Myometrial cell (primary cell): ENCODE measurements around the gene RNF7. TPM values are rescaled to one million over a fixed set of nuclear protein-coding genes. Genes with fewer than 3 reads are reported as not detected.

Experiments
- total RNA-seq: library from RNA; depleted of rRNA; stranded (reverse); fragments of >200 nt; gene quantifications from 2 replicates; pipeline ENCODE4 v1.2.3, GENCODE V29; 2015

RNF7 gene
- 109 and 140 TPM in 2 replicates for total RNA-seq

DNA sequence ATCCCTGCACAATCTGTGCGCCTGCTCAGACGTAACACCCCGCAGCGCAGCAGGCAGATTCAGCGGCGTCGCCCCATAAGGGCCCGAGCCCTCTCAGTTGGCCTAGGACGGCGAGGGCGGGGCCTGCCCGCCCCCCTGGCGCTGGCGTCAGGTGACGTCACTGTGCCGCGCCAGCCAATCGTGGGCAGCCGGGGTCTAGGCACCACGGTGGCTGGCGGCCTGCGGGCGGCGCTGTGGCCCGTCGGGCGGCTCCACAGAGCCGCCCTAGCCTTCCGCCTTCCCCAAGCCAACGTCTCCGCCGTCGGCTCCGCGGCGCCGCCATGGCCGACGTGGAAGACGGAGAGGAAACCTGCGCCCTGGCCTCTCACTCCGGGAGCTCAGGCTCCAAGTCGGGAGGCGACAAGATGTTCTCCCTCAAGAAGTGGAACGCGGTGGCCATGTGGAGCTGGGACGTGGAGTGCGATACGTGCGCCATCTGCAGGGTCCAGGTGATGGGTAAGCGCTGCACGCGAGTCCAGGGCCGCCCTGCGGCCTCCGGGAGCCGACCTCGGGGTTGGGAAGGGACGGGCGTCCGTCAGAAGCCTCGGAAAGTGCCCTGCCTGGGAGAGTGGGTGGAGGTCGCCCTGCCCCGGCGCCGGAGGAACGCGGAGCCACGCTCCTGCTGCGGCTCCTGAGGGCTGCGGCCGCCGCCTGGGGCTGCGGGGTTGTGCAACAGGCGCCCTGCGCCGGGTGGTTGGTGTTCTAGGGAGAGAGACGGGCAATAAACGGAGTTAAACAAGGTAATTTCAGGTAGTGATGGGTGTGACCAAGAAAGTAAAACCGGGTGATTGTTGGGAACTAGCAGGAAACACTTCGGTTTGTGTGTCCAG is at the start of gene RNF7:
TSS of gene RNF7 (plus strand) at position 277 of the 869 bp plus-strand sequence. CDS start at position 321, 44 bp downstream.

DNA sequence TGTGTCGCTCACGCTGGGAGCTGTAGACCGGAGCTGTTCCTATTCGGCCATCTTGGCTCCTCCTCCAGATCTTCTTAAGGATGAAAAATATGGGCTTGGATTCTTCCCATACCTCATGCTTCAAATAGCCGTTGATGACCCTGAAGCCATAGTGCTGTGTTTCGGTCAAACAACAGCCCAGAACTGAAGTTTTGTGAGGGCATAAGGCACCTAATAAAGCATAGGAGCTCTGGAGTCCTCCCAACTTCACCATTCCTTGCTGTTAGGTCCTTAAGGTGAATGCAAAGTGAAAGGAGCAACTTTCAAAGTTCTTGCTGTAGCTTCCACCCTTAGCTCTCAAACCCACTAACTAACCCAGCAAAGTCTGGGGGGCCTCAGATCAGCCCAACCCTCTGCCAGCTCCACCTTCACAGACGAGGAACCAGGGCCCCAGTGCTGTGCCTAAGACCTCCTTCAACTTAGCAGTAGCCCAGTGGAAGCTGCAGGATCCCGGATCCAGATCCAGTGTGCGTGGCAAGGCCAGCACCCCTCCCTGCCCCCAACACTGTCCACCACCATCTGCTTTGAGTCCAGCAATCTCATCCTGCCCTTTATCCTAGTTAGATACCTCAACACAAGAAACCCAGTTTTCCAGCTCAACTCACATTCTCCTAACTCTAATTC is 25.1 kb downstream of the RNF7 start, which contains the start of gene GRK7:
TSS of gene GRK7 (plus strand) at position 321 of the 663 bp plus-strand sequence. CDS start 14,877 bp downstream, outside the sequence.

Other genes starting within 250 kb of the RNF7 start
- gene GRK7, start 25.1 kb downstream of the RNF7 start, total RNA-seq = under 0.01 TPM in 1 of 2 replicates, not detected in the other
- gene ATP1B3, start 138.3 kb downstream of the RNF7 start, total RNA-seq = 55.1 and 62.8 TPM in 2 replicates